ENCODE results near the gene CCDC185.
"Not testable (repeated sequence)": the region's sequence is repeated elsewhere in the genome, so short reads cannot be mapped to it uniquely, and the experiment has no call there.

The CCDC185 gene

GRCh38 chr1:223394706-223395105 is 1.5 kb downstream of the CCDC185 start:
- DNase-seq: no peak

- DNase-seq: not testable (repeated sequence)
Measured at GRCh38 chr1:223399393-223399792, 6.2 kb downstream of the CCDC185 start.

GRCh38 chr1:223401873-223402789 is 8.9 kb downstream of the CCDC185 start:
- DNase-seq: no peak

- no peak for DNase-seq
Measured at GRCh38 chr1:223402790-223403142, 9.6 kb downstream of the CCDC185 start.

- no peak for DNase-seq
Measured at GRCh38 chr1:223403184-223403815, 10.1 kb downstream of the CCDC185 start.

GRCh38 chr1:223405507-223405906 is 12.3 kb downstream of the CCDC185 start:
- DNase-seq: no peak

- DNase-seq: no peak
Measured at GRCh38 chr1:223410036-223410435, 16.8 kb downstream of the CCDC185 start.

GRCh38 chr1:223411309-223411708 is 18.1 kb downstream of the CCDC185 start:
- no peak for DNase-seq

- DNase-seq: no peak
Measured at GRCh38 chr1:223411710-223412109, 18.5 kb downstream of the CCDC185 start.

GRCh38 chr1:223413216-223413615 is 20.0 kb downstream of the CCDC185 start:
- DNase-seq: no peak

GRCh38 chr1:223417444-223417843 is 24.2 kb downstream of the CCDC185 start:
- DNase-seq: no peak

GRCh38 chr1:223417903-223418663 is 24.9 kb downstream of the CCDC185 start:
- DNase-seq: no peak

GRCh38 chr1:223419115-223419514 is 25.9 kb downstream of the CCDC185 start:
- DNase-seq: no peak

GRCh38 chr1:223419561-223419960 is 26.3 kb downstream of the CCDC185 start:
- no peak for DNase-seq

- no peak for DNase-seq
Measured at GRCh38 chr1:223421025-223421424, 27.8 kb downstream of the CCDC185 start.

GRCh38 chr1:223421676-223422075 is 28.5 kb downstream of the CCDC185 start:
- no peak for DNase-seq

GRCh38 chr1:223422911-223423310 is 29.7 kb downstream of the CCDC185 start:
- DNase-seq: no peak

GRCh38 chr1:223423641-223424233 is 30.5 kb downstream of the CCDC185 start:
- no peak for DNase-seq

GRCh38 chr1:223425550-223425949 is 32.3 kb downstream of the CCDC185 start:
- DNase-seq: no peak

GRCh38 chr1:223426936-223427335 is 33.7 kb downstream of the CCDC185 start:
- DNase-seq: no peak

- no peak for DNase-seq
Measured at GRCh38 chr1:223429313-223429731, 36.1 kb downstream of the CCDC185 start.

- DNase-seq: no peak
Measured at GRCh38 chr1:223429821-223430220, 36.6 kb downstream of the CCDC185 start.

- DNase-seq: no peak
Measured at GRCh38 chr1:223430236-223430635, 37.0 kb downstream of the CCDC185 start.

All from stimulated activated CD4-positive, alpha-beta T cell treated with anti-CD3 and anti-CD28 coated beads, Interleukin-4, amount 100 ng/mL, for 1 hour (primary cell).